GM12878 (cell line): ENCODE data around the gene NPAS4. TPM values are rescaled to one million over a fixed set of nuclear protein-coding genes. Genes with fewer than 3 reads are reported as not detected.
A peak's percentile ranks its signal among the peaks of the same experiment; 100 is the strongest.

Experiments used
- ATAC-seq: fragments of 200-7000 bp; cut with Tn5 transposase; 3 replicates; pipeline ENCODE4 v1.9.1; 2020; ENCODE audit warnings: mild to moderate bottlenecking, moderate library complexity
- BruUV-seq: library from RNA; stranded (reverse); fragments of 400-500 nt; replicated peaks from 2 replicates; lab custom pipeline; 2021; lab: Mats Ljungman, UMichigan
- CTCF ChIA-PET: fragments of 300-600 bp; sonication (Branson Sonifier 250); formaldehyde crosslinking; extraction: SDS; loops from one replicate; lab custom pipeline; 2021; ENCODE audit warnings: inconsistent platforms; lab: Yijun Ruan, JAX
- POLR2A ChIA-PET: fragments of 350-600 bp; formaldehyde crosslinking; extraction: SDS; loops from one replicate; lab custom pipeline; 2021; ENCODE audit warnings: inconsistent platforms; lab: Charles Lee
- RAD21 ChIA-PET: fragments of 300-600 bp; sonication (Branson Sonifier 250); formaldehyde crosslinking; loops from one replicate; lab custom pipeline; 2023; ENCODE audit warnings: antibody characterized with exemption; ENCODE audit not compliant: unreplicated experiment; lab: Charles Lee
- SMC1A ChIA-PET: fragments of 300-600 bp; sonication (Branson Sonifier 250); formaldehyde crosslinking; loops from one replicate; lab custom pipeline; 2023; ENCODE audit not compliant: unreplicated experiment, uncharacterized antibody; lab: Charles Lee
- DNase-seq: peaks from one replicate; pipeline ENCODE4 v3.0.0-alpha.2; 2011; ENCODE audit warnings: low read depth, low spot score
- FAIRE-seq: peaks from 3 replicates; lab custom pipeline; 2011; peaks lifted over from hg19 to GRCh38; lab: Jason Lieb, UNC
- H2AFZ ChIP-seq: 2 replicates; pipeline ENCODE4 v1.6.0; 2011; ENCODE audit warnings: low read depth, low read length, control low read depth; ENCODE audit not compliant: control insufficient read depth
- H3K27ac ChIP-seq: 2 replicates; pipeline ENCODE4 v1.5.1; 2011; ENCODE audit warnings: control low read depth; ENCODE audit not compliant: control insufficient read depth, insufficient read depth
- H3K27me3 ChIP-seq, 2 experiments: replicated peaks in 1 of 2; 2 replicates each; pipeline versions ENCODE4 v1.6.0 to v1.6.1; 2011; ENCODE audit warnings: low read length in 1 of 2; ENCODE audit not compliant: control insufficient read depth in 2 of 2, insufficient read depth in 2 of 2
- H3K36me3 ChIP-seq, 2 experiments: 2 replicates each; pipeline ENCODE4 v1.5.1; 2011; ENCODE audit warnings: low read length in 1 of 2; ENCODE audit not compliant: control insufficient read depth in 2 of 2, insufficient read depth in 2 of 2
- H3K4me1 ChIP-seq: 2 replicates; pipeline ENCODE4 v1.6.1; 2011; ENCODE audit warnings: mild to moderate bottlenecking, low read length, moderate library complexity, mixed read lengths; ENCODE audit not compliant: control insufficient read depth, insufficient read depth
- H3K4me2 ChIP-seq: 2 replicates; pipeline ENCODE4 v1.6.0; 2011; ENCODE audit warnings: control low read depth; ENCODE audit not compliant: control insufficient read depth, insufficient read depth
- H3K4me3 ChIP-seq: fragments of 200-600 bp; sonication (generic); 2 replicates; pipeline ENCODE4 v1.5.1; 2016
- H3K79me2 ChIP-seq: 2 replicates; pipeline ENCODE4 v1.6.0; 2011; ENCODE audit warnings: low read length; ENCODE audit not compliant: control insufficient read depth, insufficient read depth
- H3K9ac ChIP-seq: 2 replicates; pipeline ENCODE4 v1.8.0; 2011; ENCODE audit warnings: low read length, control low read depth, mixed read lengths; ENCODE audit not compliant: control insufficient read depth, insufficient read depth
- H3K9me3 ChIP-seq: replicated peaks from 3 replicates; pipeline ENCODE4 v1.5.1; 2011; ENCODE audit warnings: mild to moderate bottlenecking, low read length; ENCODE audit not compliant: control insufficient read depth, insufficient read depth
- H4K20me1 ChIP-seq: 2 replicates; pipeline ENCODE4 v1.6.0; 2011; ENCODE audit not compliant: control insufficient read depth, insufficient read depth
- BCL11A ChIP-seq: IDR thresholded peaks from 2 replicates; pipeline ENCODE4 v1.6.1; 2011; ENCODE audit warnings: low read depth, low read length
- BMI1 ChIP-seq: fragments of 450-650 bp; IDR thresholded peaks from 2 replicates; pipeline ENCODE4 v1.6.1; 2016; ENCODE audit warnings: mild to moderate bottlenecking, moderate library complexity, borderline replicate concordance
- CBFB ChIP-seq: IDR thresholded peaks from 2 replicates; pipeline ENCODE4 v1.6.1; 2016; ENCODE audit warnings: antibody characterized with exemption, low read depth
- CHD2 ChIP-seq: IDR thresholded peaks from 2 replicates; pipeline ENCODE4 v1.6.1; 2011; ENCODE audit warnings: low read depth, low read length, improper control_type of control experiment, borderline replicate concordance
- EGR1 ChIP-seq, 2 experiments: IDR thresholded peaks; 1 replicate in 1 of 2; 2 replicates in 1 of 2; pipeline ENCODE4 v1.6.1; 2011 to 2012; ENCODE audit warnings: low read depth in 2 of 2, low read length in 2 of 2, borderline replicate concordance in 1 of 2, mild to moderate bottlenecking in 1 of 2, moderate library complexity in 1 of 2
- FOXM1 ChIP-seq: IDR thresholded peaks from 2 replicates; pipeline ENCODE4 v1.6.1; 2012; ENCODE audit warnings: low read depth, mild to moderate bottlenecking, inconsistent platforms, low read length, moderate library complexity
- GATAD2B ChIP-seq: fragments of 450-650 bp; conservative IDR thresholded peaks from 2 replicates; pipeline ENCODE4 v1.6.1; 2017; ENCODE audit warnings: low read depth, mild to moderate bottlenecking, moderate library complexity
- KDM1A ChIP-seq: fragments of 200-600 bp; sonication (generic); IDR thresholded peaks from 2 replicates; pipeline ENCODE4 v1.6.1; 2016; ENCODE audit warnings: borderline replicate concordance
- LARP7 ChIP-seq: fragments of 450-650 bp; IDR thresholded peaks from 2 replicates; pipeline ENCODE4 v1.6.1; 2017; ENCODE audit warnings: mild to moderate bottlenecking
- MTA3 ChIP-seq: IDR thresholded peaks from 2 replicates; pipeline ENCODE4 v1.6.1; 2012; ENCODE audit warnings: low read length, inconsistent platforms, borderline replicate concordance
- RUNX3 ChIP-seq: IDR thresholded peaks from 2 replicates; pipeline ENCODE4 v1.6.1; 2012; ENCODE audit warnings: low read length, inconsistent platforms
- STAT3 ChIP-seq: IDR thresholded peaks from 2 replicates; pipeline ENCODE4 v1.6.1; 2011; ENCODE audit warnings: low read depth, low read length, improper control_type of control experiment
- TAF1 ChIP-seq: IDR thresholded peaks from 2 replicates; pipeline ENCODE4 v1.6.1; 2011; ENCODE audit warnings: mild to moderate bottlenecking, low read depth, low read length, borderline replicate concordance
- YY1 ChIP-seq: IDR thresholded peaks from 2 replicates; pipeline ENCODE4 v1.6.1; 2011; ENCODE audit warnings: low read depth, mild to moderate bottlenecking, low read length
- ZNF207 ChIP-seq: fragments of 450-650 bp; IDR thresholded peaks from 2 replicates; pipeline ENCODE4 v1.6.1; 2014; ENCODE audit warnings: antibody characterized with exemption, mild to moderate bottlenecking, borderline replicate concordance
- ZNF384 ChIP-seq: IDR thresholded peaks from 2 replicates; pipeline ENCODE4 v1.6.1; 2012; ENCODE audit warnings: low read depth, mild to moderate bottlenecking, low read length, improper control_type of control experiment, borderline replicate concordance
- ZNF622 ChIP-seq: fragments of 450-650 bp; IDR thresholded peaks from 2 replicates; pipeline ENCODE4 v1.6.1; 2017; ENCODE audit warnings: mild to moderate bottlenecking, inconsistent platforms
- in situ Hi-C: fragments of 300-500 bp; cut with MboI; formaldehyde crosslinking; loops from 9 replicates; pipeline ENCODE4 v1.14.3; 2018; ENCODE audit warnings: mixed read lengths
- intact Hi-C: fragments of 100-400 bp; cut with micrococcal nuclease; formaldehyde crosslinking; loops from one replicate; pipeline ENCODE4 v1.14.2; 2022; ENCODE audit not compliant: unreplicated experiment
- polyA plus RNA-seq, 11 experiments: library from polyadenylated mRNA; depleted of rRNA in 4 of 11; unstranded in 6 of 11; stranded (reverse) in 5 of 11; fragments of >200 nt; fragmentation: Nextera tagmentation in 4 of 11; fragmentation: Illumina TruSeq in 1 of 11; extraction: Ambion mirVana in 4 of 11; extraction: Trizol in 1 of 11; gene quantifications; 1 replicate in 1 of 11; 2 replicates in 10 of 11; pipeline versions ENCODE4 v1.2.1 to v1.2.3, GENCODE V29; 2011 to 2016; ENCODE audit warnings: inconsistent platforms in 2 of 11, missing spikeins in 2 of 11, low read depth in 1 of 11
- total RNA-seq, 4 experiments: library from RNA; depleted of rRNA in 3 of 4; stranded (reverse); fragments of >200 nt in 3 of 4; fragmentation: Illumina TruSeq in 1 of 4; extraction: Trizol in 1 of 4; gene quantifications; 2 replicates each; pipeline versions ENCODE4 v1.2.1 to v1.2.3, GENCODE V29; 2013 to 2021
- TF ChIP-seq, protein P1 (sequence below): fragments of 450-650 bp; IDR thresholded peaks from 2 replicates; pipeline ENCODE4 v1.6.1; 2014; ENCODE audit warnings: mild to moderate bottlenecking
- TF ChIP-seq, protein P2 (sequence below): fragments of 450-650 bp; conservative IDR thresholded peaks from 2 replicates; pipeline ENCODE4 v1.6.1; 2017; ENCODE audit warnings: mild to moderate bottlenecking, moderate library complexity

NPAS4 gene
- total and polyA plus RNA-seq, 10 of the 15 experiments (the other 5 are each of a cell fraction or from before 2014, with no cell fraction given): 0.03 to 0.18 (median 0.06) TPM; not detected in 7

DNA sequence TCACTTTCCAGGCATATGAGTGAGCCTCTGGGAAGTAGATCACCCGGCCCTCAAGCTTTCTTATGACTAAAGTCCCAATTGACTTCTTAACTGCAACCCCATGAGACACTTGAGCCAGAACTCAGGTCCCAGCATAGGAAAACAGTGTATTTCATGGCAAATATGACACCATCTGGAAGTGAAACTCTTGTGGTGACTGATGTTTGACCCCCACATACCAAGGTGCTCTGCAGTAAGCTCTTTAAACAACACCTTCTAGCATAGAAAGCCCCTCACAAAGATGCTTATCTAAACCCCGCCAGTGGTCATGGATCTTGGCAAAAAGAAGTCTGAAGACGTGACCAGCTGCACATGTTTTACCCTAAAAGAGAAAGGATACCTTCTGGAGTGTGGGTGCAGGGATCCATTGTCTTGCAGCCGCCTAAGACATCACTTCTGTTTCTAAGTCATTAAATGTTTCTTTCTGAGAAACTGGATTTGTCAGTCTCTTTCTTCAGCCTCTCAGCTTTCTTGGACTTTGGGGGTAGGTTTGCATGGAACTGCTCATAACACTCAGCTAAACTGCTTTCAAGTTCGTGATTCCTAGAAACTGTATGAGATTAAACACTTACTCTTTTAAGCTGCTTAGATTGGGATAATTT lies 38.4 kb downstream of the NPAS4 start (continued):
- TF ChIP-seq RUNX3 (peak; percentile 74), CBFB (no peak), MTA3 (no peak), ZNF384 (no peak), KDM1A (no peak), ZNF622 (no peak), TAF1 (no peak), GATAD2B (peak; percentile 40; the same call in 1 of the 2 replicates), YY1 (no peak), ZNF207 (no peak), STAT3 (no peak)

DNA sequence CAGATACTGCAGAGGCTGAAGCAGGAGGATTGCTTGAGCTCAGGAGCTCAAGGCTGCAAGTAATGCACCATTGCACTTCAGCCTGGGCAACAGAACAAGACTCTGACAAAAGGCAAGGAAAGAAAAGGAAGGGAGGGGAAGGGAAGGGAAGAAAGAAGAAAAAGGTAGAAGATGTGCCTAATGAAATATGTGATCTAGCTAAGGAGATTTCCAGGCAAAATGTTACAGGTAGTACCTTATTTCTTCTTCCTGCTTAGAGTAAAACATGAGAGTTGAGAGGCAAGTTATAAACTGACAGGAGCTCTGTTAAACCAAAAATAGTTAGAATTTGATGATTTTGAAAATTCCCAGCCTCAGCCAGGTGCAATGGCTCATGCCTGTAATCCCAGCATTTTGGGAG lies 41.2 kb downstream of the NPAS4 start:
- POLR2A ChIA-PET: interaction anchor here (1.1 to 1.3 kb wide), 2 partner anchors 18 to 23 kb away, joined by 3 to 7 read pairs; partner anchors contain the start of genes DPP3 and MRPL11
- no peaks in the 10 kb centered on the region for H3K36me3 ChIP-seq
- RAD21 ChIA-PET: interaction anchor here (1.5 kb wide), 1 partner anchor 23 kb away, joined by 4 read pairs; the partner anchor contains the start of gene MRPL11
- FAIRE-seq (no peak), ATAC-seq (no peak), DNase-seq (no peak)
- peaks cover 29% of the 10 kb centered on the region for H3K4me1 ChIP-seq
- no peak overlapping the region for H2AFZ ChIP-seq
- intact Hi-C loops (no loop called here), in situ Hi-C loops (no loop called here)
- H3K4me3 ChIP-seq: no peak overlapping the region
- no peaks in the 10 kb centered on the region for H3K27me3 ChIP-seq
- H3K79me2 ChIP-seq: no peaks in the 10 kb centered on the region
- no peaks in the 10 kb centered on the region; the same call in 1 of the 3 replicates for H3K9me3 ChIP-seq
- CTCF ChIA-PET: interaction anchor here (0.9 to 1.0 kb wide), 2 partner anchors 17 to 73 kb away, joined by 4 to 5 read pairs; no protein-coding TSS in a partner anchor
- H3K4me2 ChIP-seq: no peak overlapping the region
- SMC1A ChIA-PET: no interaction called here
- BruUV-seq: no TSS peak
- H3K27ac ChIP-seq: no peak overlapping the region
- H3K9ac ChIP-seq: no peak overlapping the region
- H4K20me1 ChIP-seq: no peaks in the 10 kb centered on the region
- no peak for TF ChIP-seq CHD2
- no peak for TF ChIP-seq BCL11A
- no peak for TF ChIP-seq BMI1
- TF ChIP-seq, protein P1, sequence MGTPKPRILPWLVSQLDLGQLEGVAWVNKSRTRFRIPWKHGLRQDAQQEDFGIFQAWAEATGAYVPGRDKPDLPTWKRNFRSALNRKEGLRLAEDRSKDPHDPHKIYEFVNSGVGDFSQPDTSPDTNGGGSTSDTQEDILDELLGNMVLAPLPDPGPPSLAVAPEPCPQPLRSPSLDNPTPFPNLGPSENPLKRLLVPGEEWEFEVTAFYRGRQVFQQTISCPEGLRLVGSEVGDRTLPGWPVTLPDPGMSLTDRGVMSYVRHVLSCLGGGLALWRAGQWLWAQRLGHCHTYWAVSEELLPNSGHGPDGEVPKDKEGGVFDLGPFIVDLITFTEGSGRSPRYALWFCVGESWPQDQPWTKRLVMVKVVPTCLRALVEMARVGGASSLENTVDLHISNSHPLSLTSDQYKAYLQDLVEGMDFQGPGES: no peak
- TF ChIP-seq, protein P2, sequence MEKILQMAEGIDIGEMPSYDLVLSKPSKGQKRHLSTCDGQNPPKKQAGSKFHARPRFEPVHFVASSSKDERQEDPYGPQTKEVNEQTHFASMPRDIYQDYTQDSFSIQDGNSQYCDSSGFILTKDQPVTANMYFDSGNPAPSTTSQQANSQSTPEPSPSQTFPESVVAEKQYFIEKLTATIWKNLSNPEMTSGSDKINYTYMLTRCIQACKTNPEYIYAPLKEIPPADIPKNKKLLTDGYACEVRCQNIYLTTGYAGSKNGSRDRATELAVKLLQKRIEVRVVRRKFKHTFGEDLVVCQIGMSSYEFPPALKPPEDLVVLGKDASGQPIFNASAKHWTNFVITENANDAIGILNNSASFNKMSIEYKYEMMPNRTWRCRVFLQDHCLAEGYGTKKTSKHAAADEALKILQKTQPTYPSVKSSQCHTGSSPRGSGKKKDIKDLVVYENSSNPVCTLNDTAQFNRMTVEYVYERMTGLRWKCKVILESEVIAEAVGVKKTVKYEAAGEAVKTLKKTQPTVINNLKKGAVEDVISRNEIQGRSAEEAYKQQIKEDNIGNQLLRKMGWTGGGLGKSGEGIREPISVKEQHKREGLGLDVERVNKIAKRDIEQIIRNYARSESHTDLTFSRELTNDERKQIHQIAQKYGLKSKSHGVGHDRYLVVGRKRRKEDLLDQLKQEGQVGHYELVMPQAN: no peak
- no peak for TF ChIP-seq EGR1 (IDR thresholded peaks at IDR 0.05; ENCODE audit: borderline replicate concordance in 1 of 2, low read depth in 2 of 2, low read length in 2 of 2)
- no peak for TF ChIP-seq FOXM1
- no peak for TF ChIP-seq LARP7
